ENCODE measurements around the gene NXT2. TPM values are rescaled to one million over a fixed set of nuclear protein-coding genes. Genes with fewer than 3 reads are reported as not detected.

The NXT2 gene
- total and polyA plus RNA-seq, 4 donors = 3.5 to 10.0 (median 4.8) TPM

GRCh38 chrX:109577055-109577454 lies 40.4 kb downstream of the NXT2 start (continued):
- TF ChIP-seq EGR1 (IDR thresholded peaks at IDR 0.05; ENCODE audit: low read depth in 2 of 2) = no peak
- TF ChIP-seq HNF4G (IDR thresholded peaks at IDR 0.05) = no peak
- no peak for TF ChIP-seq RXRA (IDR thresholded peaks at IDR 0.05)

- no peaks in the 10 kb centered on the region for H3K4me1 ChIP-seq (ENCODE audit: control insufficient read depth in 4 of 4, insufficient read depth in 4 of 4, low read length in 3 of 4)
- peaks cover 0 to 3% (median 0%) of the 10 kb centered on the region in 4 donors for H3K27me3 ChIP-seq (ENCODE audit: control insufficient read depth in 4 of 4, insufficient read depth in 4 of 4, low read length in 3 of 4)
- H3K9me3 ChIP-seq (ENCODE audit: control insufficient read depth in 4 of 4, low read length in 3 of 4) = no peaks in the 10 kb centered on the region
- 83% methylated on average over 1 of the region's 1 CpG for WGBS
- no peaks in the 10 kb centered on the region for H3K36me3 ChIP-seq (ENCODE audit: control insufficient read depth in 4 of 4, insufficient read depth in 3 of 4, low read depth in 1 of 4, low read length in 3 of 4)
- no peak overlapping the region for H3K9ac ChIP-seq (ENCODE audit: low read depth in 1 of 2, low read length in 2 of 2)
- TF ChIP-seq JUND (IDR thresholded peaks at IDR 0.05) (no peak), REST (IDR thresholded peaks at IDR 0.05) (no peak), FOXA2 (IDR thresholded peaks at IDR 0.05) (no peak), NR2F2 (IDR thresholded peaks at IDR 0.05) (no peak), HNF4G (IDR thresholded peaks at IDR 0.05) (no peak), EGR1 (IDR thresholded peaks at IDR 0.05; ENCODE audit: low read depth in 2 of 2) (no peak), TAF1 (conservative IDR thresholded peaks at IDR 0.05) (no peak), FOXA1 (IDR thresholded peaks at IDR 0.05) (no peak), HNF4A (conservative IDR thresholded peaks at IDR 0.05) (no peak), RAD21 (IDR thresholded peaks at IDR 0.05) (no peak), MAX (IDR thresholded peaks at IDR 0.05) (no peak), GABPA (IDR thresholded peaks at IDR 0.05 in 1 of 2, conservative IDR thresholded peaks at IDR 0.05 in 1 of 2) (no peak), YY1 (IDR thresholded peaks at IDR 0.05) (no peak), SP1 (IDR thresholded peaks at IDR 0.05) (no peak), RXRA (IDR thresholded peaks at IDR 0.05) (no peak), ZBTB33 (IDR thresholded peaks at IDR 0.05) (no peak)
- TF ChIP-seq, protein P1, sequence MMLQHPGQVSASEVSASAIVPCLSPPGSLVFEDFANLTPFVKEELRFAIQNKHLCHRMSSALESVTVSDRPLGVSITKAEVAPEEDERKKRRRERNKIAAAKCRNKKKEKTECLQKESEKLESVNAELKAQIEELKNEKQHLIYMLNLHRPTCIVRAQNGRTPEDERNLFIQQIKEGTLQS (IDR thresholded peaks at IDR 0.05) = no peak
- TF ChIP-seq, protein P2, sequence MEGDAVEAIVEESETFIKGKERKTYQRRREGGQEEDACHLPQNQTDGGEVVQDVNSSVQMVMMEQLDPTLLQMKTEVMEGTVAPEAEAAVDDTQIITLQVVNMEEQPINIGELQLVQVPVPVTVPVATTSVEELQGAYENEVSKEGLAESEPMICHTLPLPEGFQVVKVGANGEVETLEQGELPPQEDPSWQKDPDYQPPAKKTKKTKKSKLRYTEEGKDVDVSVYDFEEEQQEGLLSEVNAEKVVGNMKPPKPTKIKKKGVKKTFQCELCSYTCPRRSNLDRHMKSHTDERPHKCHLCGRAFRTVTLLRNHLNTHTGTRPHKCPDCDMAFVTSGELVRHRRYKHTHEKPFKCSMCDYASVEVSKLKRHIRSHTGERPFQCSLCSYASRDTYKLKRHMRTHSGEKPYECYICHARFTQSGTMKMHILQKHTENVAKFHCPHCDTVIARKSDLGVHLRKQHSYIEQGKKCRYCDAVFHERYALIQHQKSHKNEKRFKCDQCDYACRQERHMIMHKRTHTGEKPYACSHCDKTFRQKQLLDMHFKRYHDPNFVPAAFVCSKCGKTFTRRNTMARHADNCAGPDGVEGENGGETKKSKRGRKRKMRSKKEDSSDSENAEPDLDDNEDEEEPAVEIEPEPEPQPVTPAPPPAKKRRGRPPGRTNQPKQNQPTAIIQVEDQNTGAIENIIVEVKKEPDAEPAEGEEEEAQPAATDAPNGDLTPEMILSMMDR (IDR thresholded peaks at IDR 0.05; ENCODE audit: low read depth, low read length, missing input control) = no peak
- no peak overlapping the region for H3K4me3 ChIP-seq (ENCODE audit: low read depth in 1 of 3, low read length in 3 of 3)
- H3K27ac ChIP-seq (ENCODE audit: low read depth in 1 of 2, low read length in 2 of 2) = no peak overlapping the region
- DNase-seq (ENCODE audit: low spot score) = no peak
Measured at GRCh38 chrX:109578916-109579315, 42.3 kb downstream of the NXT2 start.

Measured in liver (tissue), 9 donors.